Tibial nerve (tissue), 4 donors: Measurements from ENCODE around the gene JOSD2.

Experiments used
- EP300 ChIP-seq, 2 donors: sonication (generic); formaldehyde crosslinking; IDR thresholded peaks; one replicate each; pipeline ENCODE4 v1.6.1; 2017; ENCODE audit warnings: antibody characterized with exemption in 2 of 2, mild to moderate bottlenecking in 1 of 2
- POLR2A ChIP-seq, 2 donors: fragments of 450-650 bp; IDR thresholded peaks; one replicate each; pipeline ENCODE4 v1.6.1; 2017; ENCODE audit warnings: antibody characterized with exemption in 2 of 2, mild to moderate bottlenecking in 2 of 2, moderate library complexity in 2 of 2
- TF ChIP-seq, protein P1 (sequence below), 5 experiments: fragments of 200-600 bp in 3 of 5; fragments of 450-650 bp in 2 of 5; sonication (generic) in 3 of 5; IDR thresholded peaks; one replicate each; pipeline ENCODE4 v1.5.1; 2016 to 2019; ENCODE audit warnings: antibody characterized with exemption in 5 of 5, mild to moderate bottlenecking in 3 of 5, moderate library complexity in 2 of 5

DNA sequence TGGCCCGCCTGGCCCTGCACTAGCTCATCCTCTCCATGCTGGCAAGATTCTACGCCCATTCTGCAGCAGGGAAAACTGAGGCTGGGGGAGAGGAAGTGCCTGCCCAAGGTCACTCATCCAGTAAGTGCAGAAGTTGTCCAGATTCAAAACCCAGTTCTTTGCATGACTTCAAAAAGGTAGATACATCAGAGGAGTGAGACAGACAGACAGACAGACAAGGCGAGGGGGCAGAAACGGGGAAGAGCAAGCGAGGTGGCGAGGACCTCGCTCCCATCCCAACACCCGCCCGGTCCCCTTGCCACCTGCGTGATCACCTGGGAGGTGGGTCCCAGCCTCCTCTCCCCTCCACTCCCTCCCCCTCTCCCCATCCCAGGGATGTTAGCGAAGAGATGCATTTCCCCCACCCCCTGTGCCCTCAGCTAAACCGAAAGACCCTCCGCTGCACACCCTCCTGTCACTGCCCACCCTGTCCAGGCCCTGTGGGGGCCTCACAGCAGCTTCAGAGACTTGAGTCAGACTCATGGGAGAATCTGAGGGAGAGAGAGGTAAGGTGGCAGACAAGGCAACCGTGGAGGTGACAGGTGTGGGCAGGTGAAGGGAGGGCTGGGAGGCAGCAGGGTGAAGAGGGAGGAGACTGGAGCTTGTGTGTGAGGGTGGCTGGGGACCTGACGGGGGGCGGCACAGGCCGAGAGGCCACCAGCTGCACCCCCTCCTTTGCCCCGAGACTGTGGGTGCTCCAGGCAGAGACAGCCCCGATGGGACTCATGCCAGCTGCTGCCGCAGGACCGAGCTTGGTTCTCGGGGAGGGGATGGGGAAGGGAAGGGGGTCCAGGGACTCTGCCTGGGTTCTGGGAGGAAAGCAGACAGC, 38.3 kb upstream of the JOSD2 start:
- TF ChIP-seq POLR2A (IDR thresholded peaks at IDR 0.05) (no peak), EP300 (IDR thresholded peaks at IDR 0.05) (no peak)
- TF ChIP-seq, protein P1, sequence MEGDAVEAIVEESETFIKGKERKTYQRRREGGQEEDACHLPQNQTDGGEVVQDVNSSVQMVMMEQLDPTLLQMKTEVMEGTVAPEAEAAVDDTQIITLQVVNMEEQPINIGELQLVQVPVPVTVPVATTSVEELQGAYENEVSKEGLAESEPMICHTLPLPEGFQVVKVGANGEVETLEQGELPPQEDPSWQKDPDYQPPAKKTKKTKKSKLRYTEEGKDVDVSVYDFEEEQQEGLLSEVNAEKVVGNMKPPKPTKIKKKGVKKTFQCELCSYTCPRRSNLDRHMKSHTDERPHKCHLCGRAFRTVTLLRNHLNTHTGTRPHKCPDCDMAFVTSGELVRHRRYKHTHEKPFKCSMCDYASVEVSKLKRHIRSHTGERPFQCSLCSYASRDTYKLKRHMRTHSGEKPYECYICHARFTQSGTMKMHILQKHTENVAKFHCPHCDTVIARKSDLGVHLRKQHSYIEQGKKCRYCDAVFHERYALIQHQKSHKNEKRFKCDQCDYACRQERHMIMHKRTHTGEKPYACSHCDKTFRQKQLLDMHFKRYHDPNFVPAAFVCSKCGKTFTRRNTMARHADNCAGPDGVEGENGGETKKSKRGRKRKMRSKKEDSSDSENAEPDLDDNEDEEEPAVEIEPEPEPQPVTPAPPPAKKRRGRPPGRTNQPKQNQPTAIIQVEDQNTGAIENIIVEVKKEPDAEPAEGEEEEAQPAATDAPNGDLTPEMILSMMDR (IDR thresholded peaks at IDR 0.05) = no peak
